ENCODE data around the gene CATSPERB. TPM values are rescaled to one million over a fixed set of nuclear protein-coding genes. Genes with fewer than 3 reads are reported as not detected.
"Not testable (repeated sequence)": the region's sequence is repeated elsewhere in the genome, so short reads cannot be mapped to it uniquely, and the experiment has no call there.

The CATSPERB gene
- total RNA-seq, 2 donors from 2014 or later, result 20.4 to 70.0 TPM

- no peak for TF ChIP-seq POLR2A (IDR thresholded peaks at IDR 0.05)
- no peak overlapping the region for H3K27ac ChIP-seq
- ATAC-seq (peak; percentile 67), DNase-seq (peak; percentile 7 to 54 (median 14))
- no peaks in the 10 kb centered on the region for H3K27me3 ChIP-seq
- H3K4me1 ChIP-seq, result peaks cover 6% of the 10 kb centered on the region
- WGBS, 2 donors, result 36 to 70% methylated on average over 1 of the region's 1 CpG
- no peak overlapping the region for H3K4me3 ChIP-seq
- intact Hi-C loops (cut with DNase I), result no loop called here
- H3K36me3 ChIP-seq (replicated peaks in 1 of 2; ENCODE audit: insufficient read depth in 1 of 2, low read depth in 2 of 2), result no peaks in the 10 kb centered on the region
- H3K9me3 ChIP-seq, result no peaks in the 10 kb centered on the region
Observed at GRCh38 chr14:91693346-91693745, 38.5 kb downstream of the CATSPERB start.

- no peak for TF ChIP-seq POLR2A (IDR thresholded peaks at IDR 0.05)
- intact Hi-C loops (cut with DNase I), result no loop called here
- no peaks in the 10 kb centered on the region for H3K36me3 ChIP-seq (replicated peaks in 1 of 2; ENCODE audit: insufficient read depth in 1 of 2, low read depth in 2 of 2)
- 88 to 97% methylated on average over 7 of the region's 7 CpGs for WGBS, 2 donors
- ATAC-seq, result no peak
- H3K4me1 ChIP-seq, result peaks cover 6% of the 10 kb centered on the region
- H3K9me3 ChIP-seq, result no peaks in the 10 kb centered on the region
- no peaks in the 10 kb centered on the region for H3K27me3 ChIP-seq
- DNase-seq, result no peak
- H3K27ac ChIP-seq, result no peak overlapping the region
- no peak overlapping the region for H3K4me3 ChIP-seq
Observed at GRCh38 chr14:91692075-91692474, 39.8 kb downstream of the CATSPERB start.

GRCh38 chr14:91689608-91690007 is 42.3 kb downstream of the CATSPERB start:
- 88 to 92% methylated on average over 1 of the region's 1 CpG for WGBS, 2 donors
- intact Hi-C loops (cut with DNase I), result no loop called here

GRCh38 chr14:91687436-91687835 is 44.5 kb downstream of the CATSPERB start:
- ATAC-seq; H3K9me3 ChIP-seq; H3K4me1 ChIP-seq; H3K27ac ChIP-seq; DNase-seq; H3K4me3 ChIP-seq; H3K27me3 ChIP-seq; intact Hi-C loops (cut with DNase I); H3K36me3 ChIP-seq (replicated peaks in 1 of 2; ENCODE audit: insufficient read depth in 1 of 2, low read depth in 2 of 2): not testable (repeated sequence)
- 92 to 93% methylated on average over 4 of the region's 4 CpGs for WGBS, 2 donors

More at GRCh38 chr14:91689608-91690007, 42.3 kb downstream of the CATSPERB start:
- H3K36me3 ChIP-seq (replicated peaks in 1 of 2; ENCODE audit: insufficient read depth in 1 of 2, low read depth in 2 of 2), result no peaks in the 10 kb centered on the region
- H3K27me3 ChIP-seq, result no peaks in the 10 kb centered on the region
- no peaks in the 10 kb centered on the region for H3K9me3 ChIP-seq
- DNase-seq (no peak), ATAC-seq (no peak)
- H3K4me1 ChIP-seq, result peaks cover 6% of the 10 kb centered on the region
- TF ChIP-seq POLR2A (IDR thresholded peaks at IDR 0.05), result no peak
- TF ChIP-seq CTCF (IDR thresholded peaks at IDR 0.05), result no peak
- no peak overlapping the region for H3K4me3 ChIP-seq
- H3K27ac ChIP-seq, result no peak overlapping the region

GRCh38 chr14:91685600-91685999 is 46.3 kb downstream of the CATSPERB start:
- 62 to 70% methylated on average over 1 of the region's 1 CpG for WGBS, 2 donors
- intact Hi-C loops (cut with DNase I), result no loop called here
- no peak for DNase-seq
- H3K27me3 ChIP-seq, result no peaks in the 10 kb centered on the region
- H3K4me1 ChIP-seq, result no peaks in the 10 kb centered on the region
- H3K27ac ChIP-seq, result no peak overlapping the region
- no peak overlapping the region for H3K4me3 ChIP-seq
- no peaks in the 10 kb centered on the region for H3K9me3 ChIP-seq
- H3K36me3 ChIP-seq (replicated peaks in 1 of 2; ENCODE audit: insufficient read depth in 1 of 2, low read depth in 2 of 2), result no peaks in the 10 kb centered on the region
- no peak for ATAC-seq
- TF ChIP-seq CTCF (IDR thresholded peaks at IDR 0.05), result no peak
- no peak for TF ChIP-seq POLR2A (IDR thresholded peaks at IDR 0.05)

- H3K9me3 ChIP-seq, result no peaks in the 10 kb centered on the region
- ATAC-seq, result no peak
Observed at GRCh38 chr14:91681893-91682563, 49.9 kb downstream of the CATSPERB start.

More at GRCh38 chr14:91681893-91682563, 49.9 kb downstream of the CATSPERB start:
- TF ChIP-seq CTCF (IDR thresholded peaks at IDR 0.05) (no peak), POLR2A (IDR thresholded peaks at IDR 0.05) (no peak)
- H3K27me3 ChIP-seq, result no peaks in the 10 kb centered on the region
- H3K27ac ChIP-seq, result no peak overlapping the region
- no peaks in the 10 kb centered on the region for H3K4me1 ChIP-seq
- H3K36me3 ChIP-seq (replicated peaks in 1 of 2; ENCODE audit: insufficient read depth in 1 of 2, low read depth in 2 of 2), result no peaks in the 10 kb centered on the region
- no peak for DNase-seq
- WGBS, 2 donors, result 95 to 98% methylated on average over 4 of the region's 4 CpGs
- intact Hi-C loops (cut with DNase I), result no loop called here
- no peak overlapping the region for H3K4me3 ChIP-seq

Data from body of pancreas (tissue), 4 donors.